H4 (cell line): ENCODE measurements around the gene HABP2. TPM values are rescaled to one million over a fixed set of nuclear protein-coding genes. Genes with fewer than 3 reads are reported as not detected.

Experiments used
- DNase-seq: peaks from one replicate; pipeline ENCODE4 v3.0.0-alpha.2; 2015; ENCODE audit warnings: low spot score
- total RNA-seq: library from RNA; depleted of rRNA; stranded (reverse); fragments of >200 nt; shearing (Covaris generic); gene quantifications from 2 replicates; pipeline ENCODE4 v1.2.3, GENCODE V29; 2014; rRNA removed

HABP2 gene
- total RNA-seq: not detected in 2 replicates

GRCh38 chr10:113552701-113553100 is at the start of gene HABP2:
Gene HABP2 (plus strand): TSS chr10:113553053. CDS start chr10:113553122, 69 bp downstream.
- DNase-seq: no peak

DNA sequence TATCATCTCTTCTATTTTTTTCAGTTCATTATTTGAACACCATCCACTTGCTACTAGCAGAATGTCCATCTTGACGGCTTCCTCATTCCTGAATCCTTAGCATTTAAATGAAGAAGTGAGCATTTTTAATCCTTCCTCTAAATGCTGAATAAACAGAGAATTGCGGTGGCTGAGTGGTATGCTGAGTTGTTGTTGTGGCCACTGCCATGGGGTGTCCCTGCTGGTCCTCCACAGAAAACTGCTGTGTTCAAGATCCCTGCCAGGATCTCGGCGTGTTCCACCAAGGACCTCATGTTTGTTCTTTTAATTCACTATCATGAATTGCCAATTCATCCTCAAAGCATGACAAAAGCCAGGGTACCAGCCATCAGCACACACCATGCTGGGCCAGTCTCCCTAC is 48.9 kb upstream of the HABP2 start:
- DNase-seq: no peak

DNA sequence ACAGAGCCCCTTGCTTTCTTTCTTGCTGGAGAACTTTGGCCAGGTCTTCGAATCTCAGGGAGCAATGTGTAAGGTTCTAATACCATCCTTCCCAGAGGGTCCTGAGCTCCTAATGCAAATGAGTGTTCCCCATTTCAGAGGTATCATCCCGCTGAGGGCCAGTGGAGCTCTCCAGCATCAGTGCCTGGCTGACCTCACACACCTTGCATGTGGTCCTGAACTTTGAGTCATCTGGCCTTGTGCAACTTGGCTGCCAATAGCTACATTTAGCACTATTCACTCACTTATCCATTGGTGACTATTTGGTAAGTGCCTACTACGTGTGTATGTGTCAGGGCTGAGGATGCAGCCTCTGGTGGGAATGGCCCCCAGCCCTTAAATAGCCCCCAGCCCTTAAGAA is 48.4 kb upstream of the HABP2 start:
- DNase-seq: no peak

GRCh38 chr10:113506476-113506875 is 46.4 kb upstream of the HABP2 start:
- no peak for DNase-seq

- no peak for DNase-seq
Observed at GRCh38 chr10:113511419-113511818, 41.4 kb upstream of the HABP2 start.

DNA sequence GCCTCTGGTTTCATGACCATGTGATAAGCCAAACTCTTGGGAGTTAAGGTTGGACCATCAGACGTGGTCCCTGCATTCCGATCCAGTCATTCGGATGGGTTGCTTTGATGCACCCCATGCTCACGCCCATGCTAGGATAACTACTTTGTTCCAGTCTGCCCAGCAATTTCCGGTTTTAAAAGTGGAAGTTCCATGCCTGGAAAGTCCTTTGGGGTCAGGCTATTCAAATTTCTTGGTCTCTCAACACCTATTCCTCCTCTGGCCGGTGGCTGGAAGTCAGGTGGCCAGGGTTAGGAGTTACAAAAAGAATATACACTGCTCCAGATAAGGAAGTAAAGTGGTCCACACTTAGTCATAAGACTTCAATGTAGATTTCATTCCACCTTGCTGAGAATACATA is 37.7 kb upstream of the HABP2 start:
- no peak for DNase-seq

- no peak for DNase-seq
Observed at GRCh38 chr10:113515601-113516000, 37.3 kb upstream of the HABP2 start.

DNA sequence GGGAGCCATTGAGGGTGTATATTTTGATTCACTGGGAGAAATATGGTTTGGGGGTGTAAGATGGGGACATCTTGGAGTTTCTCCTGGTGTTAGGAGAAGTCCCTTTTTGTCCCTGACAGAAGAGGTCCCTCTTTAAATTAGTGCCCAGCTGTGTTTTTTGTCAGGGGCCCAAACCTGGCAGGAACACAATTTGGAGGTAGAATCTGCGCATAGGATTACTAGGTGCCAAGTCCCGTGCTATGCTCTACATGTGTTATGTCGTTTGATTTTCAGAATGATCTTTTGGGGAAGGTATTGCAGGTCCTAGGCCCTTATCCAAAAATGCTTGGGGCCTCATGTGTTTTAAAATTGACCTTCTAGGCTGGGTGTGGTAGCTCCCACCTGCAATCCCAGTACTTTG is 36.8 kb upstream of the HABP2 start:
- no peak for DNase-seq

DNA sequence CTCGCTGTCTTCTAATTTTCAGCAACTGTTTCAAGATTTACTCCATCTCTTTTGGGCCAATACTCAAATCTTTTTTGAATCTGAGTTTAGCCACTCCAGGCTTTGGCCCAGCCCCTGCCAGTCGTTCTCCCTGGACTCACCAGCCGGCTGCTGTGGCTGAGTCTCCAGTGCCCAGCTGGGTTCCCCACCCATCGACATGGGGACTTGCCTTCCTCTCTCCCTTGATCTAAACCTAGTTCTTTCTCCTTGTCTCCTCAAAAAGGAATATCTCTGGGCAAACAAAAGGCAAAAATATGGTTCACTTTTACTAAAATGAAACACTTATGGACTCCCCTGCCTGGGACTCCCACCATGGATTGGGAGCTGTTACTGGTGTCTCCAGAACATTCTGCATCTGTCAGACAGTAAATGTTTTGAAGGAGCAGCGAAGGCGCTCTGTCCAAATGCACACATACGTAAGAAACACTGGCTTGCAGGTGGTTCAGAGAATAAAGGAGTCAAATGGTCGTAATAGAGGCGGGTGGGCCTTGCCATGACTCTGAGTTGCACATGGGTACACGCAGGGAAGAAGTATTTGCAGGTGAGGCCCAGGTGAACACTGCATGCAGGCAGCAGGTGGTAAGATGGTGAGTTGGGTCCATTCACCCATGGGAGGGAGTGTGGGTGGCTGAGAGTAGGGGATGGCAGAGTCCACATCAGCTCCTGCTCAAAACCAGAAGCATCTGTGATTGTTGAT is 35.5 kb upstream of the HABP2 start:
- DNase-seq: no peak

DNA sequence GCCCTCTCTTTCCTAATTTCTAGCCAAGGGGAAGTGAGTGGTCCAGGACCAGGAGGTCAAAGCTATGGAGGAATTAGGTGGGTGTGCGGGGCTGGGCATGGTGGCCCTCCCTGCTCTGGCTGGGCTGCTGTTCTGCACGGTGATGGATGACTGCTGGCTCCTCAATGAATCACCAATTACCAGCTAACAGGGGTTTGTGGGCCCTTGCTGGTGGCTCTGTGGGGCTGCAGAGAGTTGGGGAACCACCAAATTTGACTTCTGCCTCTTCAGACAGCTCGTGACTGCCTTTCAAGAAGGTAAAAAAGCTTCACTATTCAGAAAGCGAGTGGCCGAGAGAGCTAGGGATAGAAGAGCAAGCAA is 35.0 kb upstream of the HABP2 start:
- DNase-seq: no peak

- DNase-seq: no peak
Observed at GRCh38 chr10:113518415-113518814, 34.4 kb upstream of the HABP2 start.

DNA sequence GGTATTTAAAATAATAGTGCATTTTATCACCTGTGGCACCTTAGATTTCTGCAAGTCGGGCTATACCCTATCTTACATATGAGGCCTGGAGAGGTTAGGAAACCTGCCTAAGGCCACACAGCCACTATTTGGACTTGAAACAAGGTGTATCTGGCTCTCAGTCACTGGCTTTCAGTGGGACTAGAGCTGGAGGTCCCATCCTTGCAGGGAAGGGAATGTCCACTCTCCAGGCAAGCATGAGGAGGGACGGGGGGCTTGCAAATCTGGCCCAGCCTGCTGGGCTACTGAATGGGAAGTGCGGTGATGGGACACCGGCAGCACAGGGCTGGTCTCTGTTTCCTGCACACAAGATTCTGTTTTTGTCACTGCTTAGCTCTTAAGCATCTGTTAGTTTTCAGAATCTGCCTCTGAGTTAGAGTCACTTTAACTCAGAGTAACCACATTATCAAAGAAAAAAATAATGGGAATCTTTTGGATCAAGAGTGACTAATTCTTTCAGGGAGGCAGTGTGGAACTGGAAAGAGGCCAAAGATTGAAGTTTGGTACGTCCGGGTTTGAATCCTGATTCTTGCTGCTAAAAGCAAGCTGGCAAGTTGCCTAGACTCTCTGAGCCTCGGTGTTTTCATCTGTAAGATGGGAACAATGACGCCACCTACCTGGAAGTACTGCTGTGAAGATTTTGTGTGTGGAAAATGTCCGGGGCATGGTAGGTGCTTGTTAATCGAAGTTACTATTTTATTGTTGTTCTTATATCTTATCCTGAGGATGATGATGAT is 33.8 kb upstream of the HABP2 start:
- no peak for DNase-seq

GRCh38 chr10:113519681-113520115 is 33.2 kb upstream of the HABP2 start:
- no peak for DNase-seq

DNA sequence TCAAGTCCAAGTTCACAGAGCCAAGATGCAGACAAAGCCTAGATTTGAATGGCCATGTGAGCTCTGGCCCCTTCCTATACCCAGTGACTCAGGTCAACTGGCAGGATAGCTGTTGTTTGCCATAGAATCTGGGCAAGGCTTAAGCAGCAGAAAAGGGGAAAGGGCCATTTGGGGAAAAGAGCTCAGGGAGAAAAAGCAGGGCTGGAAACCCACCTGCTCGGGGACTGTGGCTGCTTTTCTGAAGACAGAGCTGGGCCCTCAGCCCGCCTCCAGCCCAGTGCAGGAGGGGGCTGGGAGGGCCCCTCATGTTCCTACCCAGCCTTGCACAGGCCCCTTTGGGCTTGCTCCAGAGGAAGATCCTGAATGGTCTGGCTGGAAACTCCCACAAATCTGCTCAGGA is 32.6 kb upstream of the HABP2 start:
- no peak for DNase-seq

DNA sequence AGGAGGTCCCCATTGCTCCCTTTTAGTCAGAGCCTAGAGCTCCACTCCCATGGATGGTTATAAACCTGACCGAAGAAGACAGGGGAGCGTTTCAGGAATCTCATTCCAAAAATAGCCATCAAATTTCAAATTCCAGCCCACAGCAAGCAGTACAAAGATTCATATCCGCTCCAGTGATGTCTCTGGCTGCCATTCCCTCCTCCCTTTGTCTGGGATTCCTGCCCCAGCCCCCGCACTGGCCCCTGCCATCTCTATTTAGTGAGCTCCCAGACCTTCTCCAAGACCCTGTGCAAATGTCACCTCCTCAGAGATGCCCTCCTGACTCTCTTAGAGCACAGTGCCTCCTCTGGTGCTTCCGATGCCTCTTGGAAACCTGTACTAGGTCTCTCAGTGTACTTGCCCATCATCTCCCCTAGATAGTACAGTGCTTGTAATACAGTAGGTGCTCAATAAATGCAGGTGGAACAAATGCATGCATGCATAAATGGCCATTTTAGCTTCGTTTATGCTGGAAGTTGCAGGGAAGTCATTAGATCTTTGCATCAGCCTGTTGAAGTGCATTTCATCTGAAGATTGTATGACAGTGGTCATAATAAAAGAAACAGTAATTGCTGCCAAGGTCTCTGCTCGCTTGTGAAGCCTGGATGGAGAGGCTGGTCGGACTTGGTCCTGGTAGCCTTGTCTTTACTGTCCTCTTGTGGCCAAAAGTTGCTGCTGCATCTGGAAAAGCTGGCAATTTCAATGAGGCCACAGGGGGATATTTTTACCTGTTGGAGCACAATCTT is 32.0 kb upstream of the HABP2 start:
- peak; percentile 72 for DNase-seq

DNA sequence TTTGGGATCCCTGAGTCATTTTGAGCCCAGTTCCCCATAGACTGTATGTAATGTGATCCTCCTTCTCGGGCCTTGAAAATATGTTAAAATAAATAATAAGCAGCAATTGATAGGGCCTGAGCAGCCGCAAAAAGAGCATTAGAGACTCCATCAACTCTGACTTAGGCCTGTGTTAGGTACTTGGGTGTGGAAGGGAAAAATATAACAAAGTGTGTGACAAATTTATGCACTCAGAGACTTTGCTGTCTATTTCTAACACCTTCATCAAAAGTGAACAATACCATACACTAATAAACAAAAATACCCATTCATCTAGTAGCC is 31.4 kb upstream of the HABP2 start:
- no peak for DNase-seq

DNA sequence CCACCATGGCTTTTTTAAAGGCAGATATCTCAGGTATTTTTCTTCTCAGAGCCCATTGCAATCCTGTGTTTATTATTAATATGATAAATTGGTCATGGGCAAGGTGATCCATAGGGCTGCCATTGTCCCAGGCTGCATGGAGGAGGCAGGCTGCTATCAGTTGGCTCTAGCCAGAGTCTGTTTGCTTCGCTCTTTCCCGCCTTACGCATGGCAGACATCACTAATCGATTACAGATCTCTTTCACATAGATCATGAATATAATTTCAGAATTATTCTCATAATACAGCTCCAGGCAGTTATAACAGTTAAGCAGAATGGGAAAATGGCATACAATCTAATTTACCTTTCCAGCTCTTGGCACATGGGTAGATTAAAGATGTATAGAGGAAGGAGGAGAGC is 30.4 kb upstream of the HABP2 start:
- DNase-seq: no peak

GRCh38 chr10:113523071-113523470 is 29.8 kb upstream of the HABP2 start:
- DNase-seq: no peak

DNA sequence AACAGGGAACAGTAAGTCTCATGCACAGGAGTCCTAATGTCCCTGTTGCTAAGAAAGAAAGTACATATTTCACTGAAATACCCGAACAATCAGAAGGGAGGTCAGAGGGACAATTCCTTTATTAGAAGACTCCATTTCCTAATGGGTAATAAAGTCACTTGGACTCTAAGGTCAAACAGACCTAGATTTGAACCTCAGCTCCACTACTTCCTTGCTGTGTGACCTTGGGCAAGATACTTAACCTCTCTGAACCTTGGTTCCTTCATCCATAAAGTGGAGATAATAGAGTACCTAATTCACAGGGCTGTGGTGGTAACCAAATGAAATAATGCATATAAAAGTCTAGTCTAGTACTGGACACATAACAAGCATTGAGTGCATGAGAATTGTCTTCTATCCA is 29.2 kb upstream of the HABP2 start:
- DNase-seq: no peak

DNA sequence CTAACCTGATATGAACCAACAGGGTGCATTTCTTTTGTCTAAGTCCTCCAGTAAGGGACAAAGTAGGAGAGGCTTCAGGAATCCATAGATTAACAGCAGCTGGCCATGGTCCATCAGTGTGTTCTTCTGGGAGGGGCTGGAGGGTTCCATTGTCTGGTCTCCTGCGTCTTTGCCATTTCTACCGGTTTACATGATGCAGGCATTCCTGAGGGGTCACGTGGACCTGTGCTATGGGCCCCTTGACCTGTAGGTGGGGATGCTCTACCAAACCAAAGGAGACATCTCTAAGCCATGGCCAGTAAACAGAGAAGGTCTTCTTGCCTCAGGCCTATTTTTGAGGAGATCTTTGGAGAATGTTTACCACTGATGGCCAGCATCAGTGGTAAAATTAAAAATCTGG is 28.7 kb upstream of the HABP2 start:
- no peak for DNase-seq

DNA sequence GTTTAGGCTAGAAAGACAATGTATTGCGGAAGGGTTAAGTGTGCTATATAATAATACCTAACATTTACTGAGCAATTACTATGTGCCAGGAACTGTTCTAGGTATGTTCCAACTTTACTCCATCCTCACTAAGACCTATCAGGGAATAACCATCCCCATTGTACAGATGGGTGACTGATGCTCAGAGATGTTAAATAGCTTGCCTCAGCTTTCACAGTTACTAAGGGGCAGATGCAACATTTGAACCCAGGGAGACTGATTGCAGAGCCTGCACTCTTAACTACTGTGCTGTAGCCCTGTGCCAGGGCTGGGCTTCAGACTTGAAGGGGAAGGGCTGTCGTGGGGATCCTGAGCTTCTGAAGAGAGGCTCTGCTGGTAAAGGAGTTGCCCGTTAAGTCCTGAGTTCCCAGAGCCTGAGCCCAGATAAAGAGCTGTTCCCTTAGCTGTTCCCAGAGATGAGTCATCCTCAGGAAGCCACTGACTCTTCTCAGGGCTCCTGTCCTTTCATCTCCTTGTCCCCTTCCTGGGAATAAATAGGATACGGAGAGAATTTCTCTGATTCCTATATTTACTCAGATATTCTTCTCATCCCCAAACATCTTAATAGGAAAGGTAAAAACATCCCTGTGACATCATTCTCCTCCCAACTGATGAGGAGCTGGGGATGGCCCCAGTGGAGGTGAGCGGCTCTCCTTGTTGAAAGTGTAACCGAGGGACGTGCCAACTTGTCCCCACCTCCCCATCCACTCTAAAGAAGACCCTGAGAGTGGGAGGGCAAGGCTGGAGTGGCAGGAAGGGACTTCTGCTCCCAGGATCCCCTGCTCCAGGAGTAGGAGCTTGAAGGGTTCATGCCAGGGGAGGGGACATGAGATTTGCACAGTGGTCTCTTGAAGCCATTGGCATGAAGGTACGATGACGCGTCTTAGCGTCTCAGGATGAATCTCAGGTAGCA is 28.0 kb upstream of the HABP2 start:
- DNase-seq: peak; percentile 26

DNA sequence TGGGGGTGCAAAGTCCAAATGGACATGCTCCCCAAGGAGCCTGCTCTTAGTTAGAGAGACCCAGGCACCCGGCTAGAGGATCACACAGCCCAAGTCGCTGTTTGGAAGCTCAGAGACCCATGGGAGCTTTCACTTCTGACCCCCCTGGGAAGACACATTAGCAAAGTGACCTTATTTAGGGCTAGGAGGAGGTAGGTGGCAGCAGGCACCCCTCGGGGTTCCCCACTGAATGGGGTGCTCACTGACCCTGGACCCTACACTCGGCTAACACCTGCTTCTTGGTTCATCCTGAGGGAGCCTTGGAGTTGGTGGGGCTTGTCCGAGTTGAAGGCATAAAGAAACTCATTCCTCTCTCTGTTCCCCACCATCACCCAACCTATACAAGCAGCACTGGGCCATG is 27.1 kb upstream of the HABP2 start:
- DNase-seq: no peak
